GM23338 (cell line): ENCODE data around the gene OR10J4.

ENCODE experiments used
- CTCF ChIP-seq, 2 experiments: fragments of 200-600 bp in 1 of 2; sonication (generic) in 1 of 2; conservative IDR thresholded peaks; 2 replicates each; pipeline versions ENCODE4 v1.5.1 to v1.6.1; 2016 to 2017; ENCODE audit warnings: antibody characterized with exemption in 2 of 2, low read depth in 2 of 2, mild to moderate bottlenecking in 2 of 2, moderate library complexity in 1 of 2
- NANOG ChIP-seq: IDR thresholded peaks from 2 replicates; pipeline ENCODE4 v1.6.1; 2016; ENCODE audit warnings: antibody characterized with exemption, borderline replicate concordance

- TF ChIP-seq CTCF (conservative IDR thresholded peaks at IDR 0.05; ENCODE audit: low read depth in 2 of 2): no peak
- no peak for TF ChIP-seq NANOG
Measured at GRCh38 chr1:159408862-159409400, 23.1 kb upstream of the OR10J4 start.
